H9 (cell line): ENCODE data around the gene MAPK14. TPM values are rescaled to one million over a fixed set of nuclear protein-coding genes. Genes with fewer than 3 reads are reported as not detected.
A peak's percentile ranks its signal among the peaks of the same experiment; 100 is the strongest.

Experiments
- DNase-seq: peaks from one replicate; pipeline ENCODE4 v3.0.0-alpha.2; 2017
- H2AFZ ChIP-seq: one replicate; pipeline ENCODE4 v1.6.1; 2013; ENCODE audit warnings: mild to moderate bottlenecking, low read length, control low read depth, moderate library complexity
- H2AK5ac ChIP-seq: 2 replicates; pipeline ENCODE4 v1.6.1; 2013; ENCODE audit warnings: low read length, control low read depth, mixed read lengths; ENCODE audit not compliant: insufficient read length
- H2BK120ac ChIP-seq: one replicate; pipeline ENCODE4 v1.6.1; 2013; ENCODE audit warnings: low read depth, mild to moderate bottlenecking, low read length, control low read depth, inconsistent platforms; ENCODE audit not compliant: poor library complexity, severe bottlenecking
- H2BK12ac ChIP-seq: 2 replicates; pipeline ENCODE4 v1.6.1; 2013; ENCODE audit warnings: low read length, control low read depth, mixed read lengths, low read depth; ENCODE audit not compliant: insufficient read length
- H2BK15ac ChIP-seq: 2 replicates; pipeline ENCODE4 v1.6.1; 2013; ENCODE audit warnings: low read depth, low read length, control low read depth
- H2BK20ac ChIP-seq: one replicate; pipeline ENCODE4 v1.6.1; 2013; ENCODE audit warnings: low read depth, mild to moderate bottlenecking, low read length, control low read depth, inconsistent platforms; ENCODE audit not compliant: poor library complexity, severe bottlenecking
- H2BK5ac ChIP-seq: 2 replicates; pipeline ENCODE4 v1.6.1; 2013; ENCODE audit warnings: low read length, control low read depth, mixed read lengths; ENCODE audit not compliant: insufficient read length
- H3K14ac ChIP-seq: 2 replicates; pipeline ENCODE4 v1.6.1; 2013; ENCODE audit warnings: low read length, control low read depth; ENCODE audit not compliant: insufficient read depth
- H3K18ac ChIP-seq: 2 replicates; pipeline ENCODE4 v1.6.1; 2013; ENCODE audit warnings: low read depth, mild to moderate bottlenecking, mixed read lengths, low read length, control low read depth; ENCODE audit not compliant: insufficient read length
- H3K23ac ChIP-seq: 2 replicates; pipeline ENCODE4 v1.6.1; 2013; ENCODE audit warnings: low read length, control low read depth, mixed read lengths, low read depth; ENCODE audit not compliant: insufficient read length
- H3K23me2 ChIP-seq: 2 replicates; pipeline ENCODE4 v1.6.1; 2013; ENCODE audit warnings: low read depth, mild to moderate bottlenecking, mixed read lengths, low read length, control low read depth; ENCODE audit not compliant: insufficient read length, poor library complexity, severe bottlenecking
- H3K27ac ChIP-seq: 2 replicates; pipeline ENCODE4 v1.5.1; 2013; ENCODE audit warnings: low read length, control low read depth, mixed read lengths, low read depth; ENCODE audit not compliant: insufficient read length
- H3K27me3 ChIP-seq: 2 replicates; pipeline ENCODE4 v1.6.1; 2013; ENCODE audit warnings: low read length, control low read depth, inconsistent platforms; ENCODE audit not compliant: insufficient read depth
- H3K4ac ChIP-seq: 2 replicates; pipeline ENCODE4 v1.6.1; 2013; ENCODE audit warnings: low read depth, mild to moderate bottlenecking, control low read depth, inconsistent platforms, low read length, moderate library complexity
- H3K4me1 ChIP-seq: 2 replicates; pipeline ENCODE4 v1.6.1; 2013; ENCODE audit warnings: low read length, control low read depth, inconsistent platforms; ENCODE audit not compliant: insufficient read depth
- H3K4me2 ChIP-seq: 2 replicates; pipeline ENCODE4 v1.6.1; 2013; ENCODE audit warnings: low read length, control low read depth, mixed read lengths; ENCODE audit not compliant: insufficient read length, insufficient read depth
- H3K56ac ChIP-seq: 2 replicates; pipeline ENCODE4 v1.6.1; 2013; ENCODE audit warnings: low read depth, mild to moderate bottlenecking, mixed read lengths, low read length, control low read depth; ENCODE audit not compliant: insufficient read length
- H3K79me1 ChIP-seq: 2 replicates; pipeline ENCODE4 v1.6.1; 2013; ENCODE audit warnings: low read depth, mild to moderate bottlenecking, moderate library complexity, low read length, control low read depth, inconsistent platforms; ENCODE audit not compliant: insufficient read depth, poor library complexity, severe bottlenecking
- H3K79me2 ChIP-seq: 2 replicates; pipeline ENCODE4 v1.6.1; 2013; ENCODE audit warnings: low read length, control low read depth, inconsistent platforms; ENCODE audit not compliant: insufficient read depth
- H3K9ac ChIP-seq: 2 replicates; pipeline ENCODE4 v1.6.1; 2013; ENCODE audit warnings: low read length, control low read depth, mixed read lengths; ENCODE audit not compliant: insufficient read length; ENCODE audit errors: extremely low read depth
- H3K9me3 ChIP-seq: one replicate; pipeline ENCODE4 v1.6.1; 2013; ENCODE audit warnings: low read depth, low read length, inconsistent platforms; ENCODE audit not compliant: control insufficient read depth
- H3T11ph ChIP-seq: one replicate; pipeline ENCODE4 v1.6.1; 2013; ENCODE audit warnings: mild to moderate bottlenecking, low read length, control low read depth, inconsistent platforms
- H4K20me1 ChIP-seq: one replicate; pipeline ENCODE4 v1.6.1; 2013; ENCODE audit not compliant: control insufficient read depth, insufficient read length, insufficient read depth
- H4K5ac ChIP-seq: 2 replicates; pipeline ENCODE4 v1.6.1; 2013; ENCODE audit warnings: low read depth, mild to moderate bottlenecking, mixed read lengths, low read length, control low read depth; ENCODE audit not compliant: insufficient read length
- H4K8ac ChIP-seq: replicated peaks from 2 replicates; pipeline ENCODE4 v1.6.1; 2013; ENCODE audit warnings: low read length, control low read depth, mixed read lengths, low read depth; ENCODE audit not compliant: insufficient read length
- H4K91ac ChIP-seq: 2 replicates; pipeline ENCODE4 v1.6.1; 2013; ENCODE audit warnings: low read depth, mild to moderate bottlenecking, moderate library complexity, mixed read lengths, low read length, control low read depth; ENCODE audit not compliant: insufficient read length
- H3K27ac Mint-ChIP-seq, 3 experiments: 2 replicates in 2 of 3; 3 replicates in 1 of 3; pipeline ENCODE4 v1.8.0; 2020 to 2021; ENCODE audit warnings: mixed read lengths in 3 of 3, mild to moderate bottlenecking in 1 of 3, moderate library complexity in 1 of 3
- H3K27me3 Mint-ChIP-seq: 2 replicates; pipeline ENCODE4 v1.8.0; 2021; ENCODE audit warnings: low read depth, mild to moderate bottlenecking, moderate library complexity, mixed read lengths
- H3K36me3 Mint-ChIP-seq, 3 experiments: 2 replicates in 2 of 3; 3 replicates in 1 of 3; pipeline ENCODE4 v1.8.0; 2020 to 2021; ENCODE audit warnings: low read depth in 3 of 3, mixed read lengths in 3 of 3; ENCODE audit not compliant: insufficient read depth in 1 of 3
- H3K4me1 Mint-ChIP-seq, 2 experiments: 2 replicates each; pipeline ENCODE4 v1.8.0; 2020; ENCODE audit warnings: mixed read lengths in 2 of 2
- H3K4me3 Mint-ChIP-seq, 2 experiments: 2 replicates in 1 of 2; 3 replicates in 1 of 2; pipeline ENCODE4 v1.8.0; 2020 to 2021; ENCODE audit warnings: mild to moderate bottlenecking in 2 of 2, mixed read lengths in 2 of 2, moderate library complexity in 1 of 2
- H3K9me3 Mint-ChIP-seq, 2 experiments: 2 replicates in 1 of 2; 3 replicates in 1 of 2; pipeline ENCODE4 v1.8.0; 2020; ENCODE audit warnings: mild to moderate bottlenecking in 2 of 2, mixed read lengths in 2 of 2, moderate library complexity in 1 of 2
- CTCF ChIP-seq: fragments of 200-600 bp; sonication (generic); conservative IDR thresholded peaks from 3 replicates; pipeline ENCODE4 v1.8.0; 2021; ENCODE audit warnings: antibody characterized with exemption, mild to moderate bottlenecking
- whole genome bisulfite sequencing: extraction: QIAGEN DNeasy Blood & Tissue Kit; methylation state at CpG from one replicate; pipeline ENCODE4 v1.1.7; 2013; ENCODE audit warnings: missing lambda C conversion rate, low lambda C conversion rate, mixed read lengths; ENCODE audit not compliant: insufficient read length; ENCODE audit errors: extremely low coverage; 5-methylcytosine and 5-hydroxymethylcytosine counted together
- total RNA-seq: library from RNA; stranded (reverse); gene quantifications from 2 replicates; pipeline ENCODE4 v1.2.1, GENCODE V29; 2021

MAPK14 gene
- total RNA-seq, 1 experiment from 2014 or later, result 40.5 TPM

DNA sequence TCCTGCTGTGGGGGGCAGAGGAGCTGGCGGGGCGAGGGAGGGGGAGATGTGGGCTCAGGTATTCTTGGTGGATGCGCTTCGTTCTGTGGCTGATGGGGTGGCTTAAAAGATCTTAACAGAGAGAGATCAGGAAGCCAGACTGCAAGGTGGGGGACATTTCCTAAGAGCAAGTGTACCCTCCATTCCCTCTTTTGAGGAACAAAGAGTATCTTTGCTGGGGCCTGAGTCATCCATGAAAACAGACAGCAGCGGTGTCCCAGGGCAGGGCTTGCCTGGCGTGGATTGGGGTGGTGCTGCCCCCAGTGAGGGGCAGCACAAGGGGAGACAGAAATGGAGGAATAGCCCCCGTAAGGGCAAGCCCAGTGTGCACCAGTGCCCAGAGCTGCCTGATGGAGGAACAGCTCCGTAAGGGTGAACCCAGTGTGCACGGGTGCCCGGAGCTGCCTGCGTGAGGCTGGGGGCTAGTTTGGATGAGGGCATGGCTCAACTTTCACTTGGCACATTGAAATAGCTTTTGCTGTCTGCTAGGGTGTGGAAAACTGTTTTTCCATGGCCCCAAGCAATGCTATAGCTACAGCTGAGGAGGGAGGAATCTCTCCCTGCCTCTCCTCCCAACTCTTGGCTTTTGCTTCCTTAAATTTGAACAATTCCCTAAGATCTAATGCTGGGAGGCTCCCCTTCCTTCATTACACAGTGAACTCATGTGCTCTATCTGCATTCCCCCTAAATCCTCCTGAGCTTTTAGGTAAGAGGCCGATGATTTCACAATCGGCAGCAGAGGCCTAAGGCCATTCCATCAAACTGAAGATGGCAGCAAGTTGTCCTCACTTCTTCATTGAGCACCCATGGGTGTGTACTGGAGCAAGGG, 115.6 kb downstream of the MAPK14 start:
- H2BK15ac ChIP-seq, result no peak overlapping the region
- no peak for TF ChIP-seq CTCF
- no peak overlapping the region for H2AFZ ChIP-seq
- H3K14ac ChIP-seq, result no peak overlapping the region
- no peaks in the 10 kb centered on the region for H3K9me3 ChIP-seq
- no peak overlapping the region for H3K4me2 ChIP-seq
- H3K9ac ChIP-seq, result no peak overlapping the region
- Mint-ChIP-seq H3K27ac (peak overlapping the region in 1 of 3 experiments; percentile 33; a peak in 2 of 7 replicates), H3K4me1 (peaks cover 23 to 32% of the 10 kb centered on the region in 2 experiments), H3K36me3 (peaks cover 0 to 8% (median 1%) of the 10 kb centered on the region in 3 experiments; a peak in 4 of 7 replicates), H3K27me3 (peaks cover 3% of the 10 kb centered on the region), H3K9me3 (peaks cover under 1 to 4% of the 10 kb centered on the region in 2 experiments; a peak in 4 of 5 replicates), H3K4me3 (no peak overlapping the region)
- no peaks in the 10 kb centered on the region for H3K79me2 ChIP-seq
- H4K20me1 ChIP-seq, result no peaks in the 10 kb centered on the region
- no peak overlapping the region for H3K23ac ChIP-seq
- no peaks in the 10 kb centered on the region for H3K4me1 ChIP-seq
- DNase-seq, result no peak
- no peak overlapping the region for H3K4ac ChIP-seq
- H3K56ac ChIP-seq, result no peak overlapping the region
- no peak overlapping the region for H3K27ac ChIP-seq
- no peak overlapping the region for H2BK20ac ChIP-seq
- no peak overlapping the region for H2BK12ac ChIP-seq
- H2AK5ac ChIP-seq, result no peak overlapping the region
- H3K79me1 ChIP-seq, result no peaks in the 10 kb centered on the region
- WGBS, result no CpG with 5 or more reads among the region's 13 CpGs
- H3K23me2 ChIP-seq, result no peaks in the 10 kb centered on the region
- no peak overlapping the region for H4K91ac ChIP-seq
- no peak overlapping the region for H3K18ac ChIP-seq
- H4K8ac ChIP-seq, result no peak overlapping the region
- no peaks in the 10 kb centered on the region for H3K27me3 ChIP-seq
- no peak overlapping the region for H3T11ph ChIP-seq
- no peak overlapping the region for H2BK120ac ChIP-seq
- H4K5ac ChIP-seq, result no peak overlapping the region
- no peak overlapping the region for H2BK5ac ChIP-seq
